ENCODE results near the gene LGR4. TPM values are rescaled to one million over a fixed set of nuclear protein-coding genes. Genes with fewer than 3 reads are reported as not detected.
A peak's percentile ranks its signal among the peaks of the same experiment; 100 is the strongest.
"Not testable (repeated sequence)": the region's sequence is repeated elsewhere in the genome, so short reads cannot be mapped to it uniquely, and the experiment has no call there.

LGR4 gene
- total RNA-seq, 2 donors from 2014 or later, result 31.1 to 40.6 TPM

GRCh38 chr11:27347359-27348339, 124.9 kb downstream of the LGR4 start:
- Histone ChIP-seq H3K9me3 (no peaks in the 10 kb centered on the region), H3K4me3 (no peak overlapping the region), H3K36me3 (no peaks in the 10 kb centered on the region), H3K4me1 (peaks cover 0 to 9% of the 10 kb centered on the region in 2 donors), H3K27ac (no peak overlapping the region), H3K27me3 (no peaks in the 10 kb centered on the region)
- DNase-seq (ENCODE audit: low spot score), result no peak
- TF ChIP-seq, protein P1, sequence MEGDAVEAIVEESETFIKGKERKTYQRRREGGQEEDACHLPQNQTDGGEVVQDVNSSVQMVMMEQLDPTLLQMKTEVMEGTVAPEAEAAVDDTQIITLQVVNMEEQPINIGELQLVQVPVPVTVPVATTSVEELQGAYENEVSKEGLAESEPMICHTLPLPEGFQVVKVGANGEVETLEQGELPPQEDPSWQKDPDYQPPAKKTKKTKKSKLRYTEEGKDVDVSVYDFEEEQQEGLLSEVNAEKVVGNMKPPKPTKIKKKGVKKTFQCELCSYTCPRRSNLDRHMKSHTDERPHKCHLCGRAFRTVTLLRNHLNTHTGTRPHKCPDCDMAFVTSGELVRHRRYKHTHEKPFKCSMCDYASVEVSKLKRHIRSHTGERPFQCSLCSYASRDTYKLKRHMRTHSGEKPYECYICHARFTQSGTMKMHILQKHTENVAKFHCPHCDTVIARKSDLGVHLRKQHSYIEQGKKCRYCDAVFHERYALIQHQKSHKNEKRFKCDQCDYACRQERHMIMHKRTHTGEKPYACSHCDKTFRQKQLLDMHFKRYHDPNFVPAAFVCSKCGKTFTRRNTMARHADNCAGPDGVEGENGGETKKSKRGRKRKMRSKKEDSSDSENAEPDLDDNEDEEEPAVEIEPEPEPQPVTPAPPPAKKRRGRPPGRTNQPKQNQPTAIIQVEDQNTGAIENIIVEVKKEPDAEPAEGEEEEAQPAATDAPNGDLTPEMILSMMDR (IDR thresholded peaks at IDR 0.05), result no peak

DNA sequence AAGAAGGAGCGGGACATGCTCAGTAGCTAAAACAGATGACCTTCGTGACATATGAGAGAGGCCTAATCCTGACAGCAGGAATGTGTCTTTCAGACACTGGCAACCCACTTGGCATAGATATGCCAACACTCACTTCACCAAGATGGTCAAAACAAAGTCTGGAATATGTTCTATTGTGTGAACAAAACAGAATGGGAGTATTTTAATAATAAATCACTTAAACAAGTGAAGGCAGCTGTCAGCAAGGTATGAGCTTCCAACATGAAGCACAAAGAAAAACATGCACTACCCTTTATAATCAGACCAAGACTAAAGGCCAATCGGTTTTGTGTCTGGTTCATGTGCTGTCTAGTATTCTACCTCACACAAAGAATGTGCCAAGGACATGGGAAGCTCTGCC, 132.6 kb downstream of the LGR4 start:
- DNase-seq (ENCODE audit: low spot score), result no peak
- peak overlapping the region in 1 of 2 donors; percentile 25 for H3K27ac ChIP-seq

GRCh38 chr11:27334764-27335163, 137.8 kb downstream of the LGR4 start:
- not testable (repeated sequence) for H3K27ac ChIP-seq; H3K4me1 ChIP-seq; H3K36me3 ChIP-seq; H3K9me3 ChIP-seq; H3K4me3 ChIP-seq; H3K27me3 ChIP-seq; DNase-seq (ENCODE audit: low spot score)

More for the DNA sequence above, 132.6 kb downstream of the LGR4 start:
- TF ChIP-seq, protein P1 (IDR thresholded peaks at IDR 0.05), result no peak
- H3K27me3 ChIP-seq, result no peaks in the 10 kb centered on the region
- no peaks in the 10 kb centered on the region for H3K9me3 ChIP-seq
- no peak overlapping the region for H3K4me3 ChIP-seq
- no peaks in the 10 kb centered on the region for H3K36me3 ChIP-seq
- H3K4me1 ChIP-seq, result no peaks in the 10 kb centered on the region

GRCh38 chr11:27331981-27332380, 140.6 kb downstream of the LGR4 start:
- no peak overlapping the region for H3K27ac ChIP-seq
- TF ChIP-seq, protein P1 (IDR thresholded peaks at IDR 0.05), result no peak
- H3K4me3 ChIP-seq, result no peak overlapping the region
- DNase-seq (ENCODE audit: low spot score), result no peak
- H3K9me3 ChIP-seq, result no peaks in the 10 kb centered on the region
- H3K4me1 ChIP-seq, result no peaks in the 10 kb centered on the region
- no peaks in the 10 kb centered on the region for H3K27me3 ChIP-seq
- H3K36me3 ChIP-seq, result no peaks in the 10 kb centered on the region

- Histone ChIP-seq H3K4me3 (no peak overlapping the region), H3K4me1 (no peaks in the 10 kb centered on the region), H3K27ac (no peak overlapping the region), H3K36me3 (no peaks in the 10 kb centered on the region), H3K9me3 (no peaks in the 10 kb centered on the region), H3K27me3 (no peaks in the 10 kb centered on the region)
- no peak for DNase-seq (ENCODE audit: low spot score)
- TF ChIP-seq, protein P1 (IDR thresholded peaks at IDR 0.05), result no peak
These were observed 141.8 kb downstream of the LGR4 start for GRCh38 chr11:27330633-27331270.
